Raji (cell line): Measurements from ENCODE around the gene HDAC4.

ENCODE experiments used
- POLR2A ChIP-seq: IDR thresholded peaks from 2 replicates; pipeline ENCODE4 v1.6.1; 2011; ENCODE audit warnings: low read depth, low read length, control low read depth; ENCODE audit not compliant: insufficient read depth

The HDAC4 gene

DNA sequence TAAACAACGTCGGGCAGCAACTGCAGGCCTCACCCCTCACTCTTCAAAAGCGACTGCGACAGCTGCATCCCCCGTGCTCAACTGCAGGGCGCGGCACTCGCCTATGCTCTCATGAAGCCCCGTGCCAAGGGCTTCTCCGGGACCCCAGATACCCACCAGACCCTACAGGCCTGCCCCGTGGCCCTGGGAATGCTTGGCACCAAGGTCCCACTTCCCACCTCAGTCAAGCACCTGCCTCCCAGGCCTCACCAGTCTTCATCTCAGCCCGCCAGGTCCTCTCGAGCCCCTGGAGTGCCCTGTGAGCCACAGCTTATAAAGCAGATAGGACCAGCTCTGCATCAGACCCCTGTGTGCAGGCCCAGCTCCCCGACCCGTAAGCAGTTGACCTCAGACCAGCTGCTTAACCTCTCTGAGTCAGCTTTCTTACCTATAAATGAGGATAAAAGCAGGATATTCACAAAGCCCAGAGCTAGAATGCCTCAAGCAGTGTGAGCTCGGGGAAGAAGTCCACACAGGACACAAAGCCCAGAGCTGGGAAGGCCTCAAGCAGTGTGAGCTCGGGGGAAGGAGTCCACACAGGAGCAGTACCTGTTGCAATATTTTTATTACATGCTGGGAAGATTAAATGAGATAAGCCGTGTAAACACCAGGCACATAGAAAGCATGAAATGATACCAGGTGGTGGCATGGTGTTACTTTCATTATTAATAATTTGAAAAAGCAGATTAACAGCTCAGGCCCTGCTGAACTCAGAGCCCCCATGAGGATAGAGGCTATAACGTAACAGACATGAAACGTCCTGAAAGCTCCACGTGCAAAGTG, 96.9 kb downstream of the HDAC4 start:
- no peak for TF ChIP-seq POLR2A

- no peak for TF ChIP-seq POLR2A
These were observed 97.8 kb downstream of the HDAC4 start for GRCh38 chr2:239302808-239303557.

DNA sequence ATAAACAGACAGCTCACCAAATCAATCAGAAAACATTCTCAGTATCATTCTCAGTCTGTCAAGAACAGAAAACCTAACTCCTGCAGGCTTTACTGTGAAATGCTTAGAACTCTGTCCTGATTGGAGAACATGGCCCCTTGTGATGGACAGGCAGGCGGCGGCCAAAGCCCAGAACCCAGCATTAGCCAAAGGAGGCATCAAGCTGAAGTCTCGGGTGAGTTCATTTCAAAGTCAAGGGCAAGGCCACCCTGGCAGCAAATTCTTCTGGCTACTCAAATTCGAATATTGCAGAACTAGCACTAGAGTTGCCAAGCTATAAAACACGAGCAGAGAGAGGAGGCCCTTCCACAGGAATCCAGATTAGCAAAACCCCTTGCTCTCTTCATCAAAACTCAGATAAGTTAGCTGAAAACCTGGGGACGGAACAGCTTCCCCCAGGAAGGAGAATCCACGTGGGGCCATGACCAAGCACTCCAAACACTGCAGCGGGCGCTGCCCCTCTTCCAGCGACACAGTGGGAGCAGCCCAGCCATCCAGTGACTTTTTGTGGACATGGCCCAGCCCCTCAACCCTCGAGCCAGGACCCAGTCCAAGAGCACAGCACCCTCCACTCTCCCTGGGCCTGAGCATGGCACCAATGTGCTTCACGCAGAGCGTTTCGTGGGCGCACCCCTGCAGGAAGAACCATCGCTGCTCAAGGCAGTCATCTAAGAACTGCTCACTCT, 98.6 kb downstream of the HDAC4 start:
- TF ChIP-seq POLR2A, result no peak

DNA sequence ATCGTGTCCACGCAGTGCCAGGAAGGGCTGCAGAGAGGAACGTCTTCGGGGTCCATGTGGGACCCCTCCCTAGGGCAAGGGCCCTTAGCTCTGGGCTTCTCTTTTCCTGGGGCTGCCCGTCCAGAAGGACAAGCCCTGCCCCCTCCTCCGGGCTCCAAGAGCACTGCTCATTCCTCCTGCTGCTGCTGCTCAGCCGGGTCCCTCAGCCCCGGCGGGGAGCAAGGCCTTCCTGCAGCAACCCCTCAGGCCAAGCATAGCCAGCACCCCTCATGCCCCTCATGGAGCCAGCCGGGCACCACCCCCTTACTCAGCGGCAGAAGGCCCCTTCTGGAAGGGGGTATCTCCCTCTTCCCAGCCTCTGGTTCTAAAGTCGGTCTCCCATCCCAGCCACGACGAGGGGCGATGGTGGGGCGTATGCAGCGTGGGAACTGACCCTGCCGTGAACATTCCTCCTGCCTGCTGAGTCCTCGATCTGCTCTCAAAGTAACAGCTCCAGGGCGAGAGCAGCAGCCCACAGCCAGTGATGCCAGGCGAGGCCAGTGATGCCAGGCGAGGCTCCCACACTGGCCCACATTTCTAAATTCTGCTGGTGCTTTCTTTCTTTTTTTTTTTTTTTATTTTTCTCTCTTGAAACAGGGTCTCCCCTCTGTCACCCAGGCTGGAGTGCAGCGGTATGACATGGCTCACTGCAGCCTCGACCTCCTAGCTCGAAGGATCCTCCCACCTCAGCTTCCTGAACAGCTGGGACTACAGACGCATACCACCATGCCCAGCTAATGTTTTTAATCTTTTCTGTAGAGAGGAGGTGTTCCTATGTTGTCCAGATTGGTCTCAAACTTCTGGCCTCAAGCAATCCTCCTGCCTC, 99.7 kb downstream of the HDAC4 start:
- TF ChIP-seq POLR2A, result no peak

DNA sequence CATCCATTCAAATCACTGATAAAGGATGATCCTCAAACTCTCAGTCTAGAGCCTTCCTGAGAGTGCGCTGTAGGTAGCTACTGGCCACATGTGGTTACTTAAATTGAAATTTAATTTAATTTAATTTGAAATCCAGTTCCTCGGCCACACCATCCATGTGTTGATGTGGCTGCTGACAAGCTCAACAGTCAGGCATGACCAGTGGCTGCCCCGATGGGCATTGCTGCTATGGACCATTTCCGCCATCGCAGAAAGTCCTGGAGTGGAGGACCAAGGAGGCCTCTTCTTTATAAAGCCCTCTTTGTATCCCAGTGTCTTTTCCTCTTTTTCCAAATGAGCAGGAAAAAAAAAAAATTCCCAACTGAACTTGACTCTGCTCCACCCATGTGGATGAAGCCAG, 100.6 kb downstream of the HDAC4 start:
- no peak for TF ChIP-seq POLR2A

GRCh38 chr2:239299218-239299939, 101.4 kb downstream of the HDAC4 start:
- no peak for TF ChIP-seq POLR2A

GRCh38 chr2:239298116-239298804, 102.6 kb downstream of the HDAC4 start:
- TF ChIP-seq POLR2A, result no peak

- no peak for TF ChIP-seq POLR2A
These were observed 103.4 kb downstream of the HDAC4 start for GRCh38 chr2:239297142-239298004.

DNA sequence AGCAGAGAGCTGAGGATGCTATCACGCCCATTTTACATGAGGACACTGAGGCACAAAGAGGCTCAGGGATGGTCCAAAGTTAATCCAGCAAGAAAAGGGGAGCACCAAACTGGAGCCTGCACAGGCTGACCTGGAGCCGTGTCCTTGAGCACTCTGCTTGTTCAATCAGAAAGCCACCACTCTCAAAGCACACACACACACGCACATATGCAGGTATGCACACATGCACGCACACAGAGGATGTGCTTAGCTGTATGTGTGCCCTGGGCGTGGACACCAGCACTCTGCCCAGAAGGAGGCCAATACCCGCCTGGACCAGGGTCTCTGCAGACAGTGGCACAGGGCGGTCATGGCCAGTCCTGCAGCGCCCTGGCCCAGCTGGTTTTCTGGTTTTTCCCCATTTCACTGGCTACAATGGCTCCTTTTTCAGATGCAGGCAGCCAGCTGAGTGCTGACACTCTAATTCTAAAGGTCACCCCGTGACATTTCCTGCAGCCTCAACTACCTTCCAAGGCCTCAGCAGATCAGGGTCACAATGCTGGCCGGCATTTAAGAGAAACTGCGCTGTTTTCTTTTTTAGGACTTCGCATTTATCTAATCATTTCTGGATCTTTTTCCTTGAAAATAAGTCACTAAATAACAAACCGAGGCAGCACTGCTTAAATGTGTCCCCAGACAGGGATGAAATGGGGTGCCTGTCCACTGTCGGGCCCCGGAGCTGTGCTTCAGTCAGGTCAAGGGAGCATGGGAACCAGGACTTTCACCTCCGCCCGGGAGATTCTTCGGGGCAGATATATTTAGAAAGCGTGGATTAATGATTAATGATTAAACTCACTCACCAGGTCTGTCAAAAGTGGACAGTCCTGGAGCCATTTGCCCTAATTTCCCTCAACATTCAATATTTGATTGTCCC, 104.5 kb downstream of the HDAC4 start:
- TF ChIP-seq POLR2A, result no peak

- TF ChIP-seq POLR2A, result no peak
These were observed 105.3 kb downstream of the HDAC4 start for GRCh38 chr2:239295377-239296019.

GRCh38 chr2:239294571-239295054, 106.2 kb downstream of the HDAC4 start:
- TF ChIP-seq POLR2A, result no peak
